GM20431 (cell line): ENCODE data around the gene SLC9B1.
"Not testable (repeated sequence)": the region's sequence is repeated elsewhere in the genome, so short reads cannot be mapped to it uniquely, and the experiment has no call there.

Experiments used
- in situ Hi-C: fragments of 300-500 bp; cut with MseI, MboI; formaldehyde crosslinking; loops from one replicate; pipeline ENCODE4 v1.15.0; 2020; ENCODE audit warnings: low sequenced_read_pairs; ENCODE audit not compliant: unreplicated experiment

The SLC9B1 gene

GRCh38 chr4:103012060-103012459 is 7.4 kb downstream of the SLC9B1 start:
- in situ Hi-C loops: loop anchor here (25.0 kb wide), 1 partner anchor 575 kb away; no protein-coding TSS in a partner anchor

GRCh38 chr4:103011378-103012025 is 8.0 kb downstream of the SLC9B1 start:
- in situ Hi-C loops: loop anchor here (25.0 kb wide), 1 partner anchor 574 kb away; no protein-coding TSS in a partner anchor

GRCh38 chr4:103010804-103011203 is 8.7 kb downstream of the SLC9B1 start:
- in situ Hi-C loops: loop anchor here (25.0 kb wide), 1 partner anchor 574 kb away; no protein-coding TSS in a partner anchor

DNA sequence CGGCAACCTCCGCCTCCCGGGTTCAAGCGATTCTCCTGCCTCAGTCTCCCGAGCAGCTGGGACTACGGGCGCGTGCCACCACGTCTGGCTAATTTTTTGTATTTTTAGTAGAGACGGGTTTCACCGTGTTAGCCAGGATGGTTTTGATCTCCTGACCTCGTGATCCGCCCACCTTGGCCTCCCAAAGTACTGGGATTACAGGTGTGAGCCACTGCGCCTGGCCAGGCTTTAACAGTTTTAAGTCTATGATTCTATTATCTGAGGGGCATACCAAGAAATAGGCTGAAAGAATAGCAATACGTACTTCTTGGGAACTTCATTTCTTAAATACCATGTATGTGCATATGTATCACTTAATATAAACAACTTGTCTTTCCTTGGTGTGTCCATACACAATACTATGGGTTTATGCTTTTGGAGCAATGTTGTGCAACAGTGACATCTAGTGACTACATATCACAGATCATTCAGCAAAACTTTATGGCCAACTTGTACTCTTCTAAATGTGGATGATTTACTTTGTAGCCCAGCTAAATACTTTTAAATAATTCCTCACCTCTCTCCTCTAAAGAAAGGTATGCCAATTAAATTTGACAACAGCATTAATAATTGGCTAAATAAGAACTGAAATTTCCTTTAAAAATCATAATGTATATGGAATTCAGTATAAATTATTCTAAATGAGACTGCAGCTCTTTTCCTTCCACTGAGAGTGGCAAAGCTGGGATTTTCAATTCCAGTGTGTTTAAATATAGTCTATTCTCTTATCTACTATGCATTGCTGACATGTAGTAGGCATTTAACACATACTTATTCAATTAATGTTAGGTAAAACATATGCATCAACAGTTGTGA is 10.4 kb downstream of the SLC9B1 start:
- in situ Hi-C loops: loop anchor here (10.0 to 25.0 kb wide), 2 partner anchors 384 to 572 kb away; no protein-coding TSS in a partner anchor

- in situ Hi-C loops: loop anchor here (10.0 to 25.0 kb wide), 2 partner anchors 378 to 565 kb away; no protein-coding TSS in a partner anchor
These were observed 17.0 kb downstream of the SLC9B1 start for GRCh38 chr4:103002551-103002950.

GRCh38 chr4:102994803-102995202 is 24.7 kb downstream of the SLC9B1 start:
- in situ Hi-C loops: no loop called here

DNA sequence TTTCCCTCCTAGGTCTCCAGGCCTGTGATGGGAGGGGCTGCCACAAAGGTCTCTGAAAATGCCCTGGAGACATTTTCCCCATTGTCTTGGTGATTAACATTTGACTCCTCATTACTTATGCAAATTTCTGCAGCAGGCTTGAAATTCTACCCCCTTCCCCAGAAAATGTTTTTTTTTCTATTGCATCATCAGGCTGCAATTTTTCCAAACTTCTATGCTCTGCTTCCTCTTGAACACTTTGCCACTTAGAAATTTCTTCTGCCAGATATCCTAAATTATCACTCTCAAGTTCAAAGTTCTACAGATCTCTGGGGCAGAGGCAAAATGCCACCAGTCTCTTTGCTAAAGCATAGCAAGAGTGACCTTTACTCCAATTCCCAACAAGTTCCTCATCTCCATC is 25.5 kb downstream of the SLC9B1 start:
- in situ Hi-C loops: not testable (repeated sequence)

- in situ Hi-C loops: no loop called here
These were observed 31.0 kb downstream of the SLC9B1 start for GRCh38 chr4:102988429-102989020.

GRCh38 chr4:102981005-102981404 is 38.5 kb downstream of the SLC9B1 start:
- in situ Hi-C loops: no loop called here

DNA sequence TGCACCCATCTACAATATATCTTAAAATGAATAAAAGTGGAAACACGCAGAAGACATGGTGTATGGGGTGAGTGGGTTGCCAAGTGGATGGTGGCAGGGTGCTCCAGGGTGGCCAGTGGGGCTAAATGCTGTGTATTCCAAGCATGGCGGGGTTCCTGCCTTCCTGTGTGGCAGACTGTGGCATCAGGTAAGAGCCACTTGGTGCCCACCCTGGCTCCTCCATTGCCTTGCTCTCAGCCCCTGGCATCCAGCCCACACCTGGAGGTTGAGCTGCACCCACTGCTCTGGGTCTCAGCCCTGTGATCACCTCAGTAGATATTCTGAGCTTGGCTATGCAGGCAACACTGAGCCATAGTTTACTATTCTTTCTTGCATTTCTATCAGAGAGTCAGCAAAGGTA is 57.7 kb downstream of the SLC9B1 start:
- in situ Hi-C loops: not testable (repeated sequence)

- in situ Hi-C loops: no loop called here
These were observed 60.0 kb downstream of the SLC9B1 start for GRCh38 chr4:102959496-102959895.

- in situ Hi-C loops: no loop called here
These were observed 74.4 kb downstream of the SLC9B1 start for GRCh38 chr4:102945066-102945465.

- in situ Hi-C loops: not testable (repeated sequence)
These were observed 81.4 kb downstream of the SLC9B1 start for GRCh38 chr4:102938063-102938462.

GRCh38 chr4:102935716-102936115 is 83.8 kb downstream of the SLC9B1 start:
- in situ Hi-C loops: no loop called here

DNA sequence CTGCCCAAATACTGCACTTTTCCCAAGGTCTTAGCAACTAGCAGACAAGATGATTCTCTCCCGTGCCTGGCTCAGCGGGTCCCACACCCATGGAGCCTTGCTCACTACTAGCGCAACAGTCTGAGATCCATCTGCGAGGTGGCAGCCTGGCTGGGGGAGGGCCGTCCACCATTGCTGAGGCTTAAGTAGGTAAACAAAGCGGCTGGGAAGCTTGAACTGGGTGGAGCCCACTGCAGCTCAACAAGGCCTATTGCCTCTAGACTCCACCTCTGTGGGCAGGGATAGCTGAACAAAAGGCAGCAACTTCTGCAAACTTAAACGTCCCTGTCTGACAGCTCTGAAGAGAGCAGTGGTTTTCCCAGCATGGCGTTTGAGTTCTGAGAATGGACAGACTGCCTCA is 99.8 kb downstream of the SLC9B1 start:
- in situ Hi-C loops: not testable (repeated sequence)

- in situ Hi-C loops: no loop called here
These were observed 100.6 kb downstream of the SLC9B1 start for GRCh38 chr4:102918859-102919258.

DNA sequence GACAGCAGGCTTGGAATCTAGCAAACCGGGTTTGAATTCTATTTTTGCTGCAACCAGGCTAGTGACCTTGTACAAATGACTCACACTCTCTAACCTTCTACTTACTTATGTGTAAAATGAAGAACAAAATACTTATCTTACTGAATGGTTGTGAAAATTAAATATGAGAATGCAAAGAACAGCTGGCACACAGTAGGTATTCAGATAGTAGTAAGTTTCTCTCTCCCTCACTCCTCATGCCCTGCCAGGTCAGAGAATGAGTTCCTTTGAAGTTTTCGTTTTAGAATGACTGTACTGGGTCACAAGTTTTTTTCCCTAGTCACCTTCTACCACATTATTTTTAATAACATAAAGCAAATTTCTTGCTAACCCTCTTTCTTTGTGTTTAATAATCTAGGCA is 117.7 kb downstream of the SLC9B1 start:
- in situ Hi-C loops: no loop called here

- in situ Hi-C loops: not testable (repeated sequence)
These were observed 121.9 kb downstream of the SLC9B1 start for GRCh38 chr4:102897610-102898009.

DNA sequence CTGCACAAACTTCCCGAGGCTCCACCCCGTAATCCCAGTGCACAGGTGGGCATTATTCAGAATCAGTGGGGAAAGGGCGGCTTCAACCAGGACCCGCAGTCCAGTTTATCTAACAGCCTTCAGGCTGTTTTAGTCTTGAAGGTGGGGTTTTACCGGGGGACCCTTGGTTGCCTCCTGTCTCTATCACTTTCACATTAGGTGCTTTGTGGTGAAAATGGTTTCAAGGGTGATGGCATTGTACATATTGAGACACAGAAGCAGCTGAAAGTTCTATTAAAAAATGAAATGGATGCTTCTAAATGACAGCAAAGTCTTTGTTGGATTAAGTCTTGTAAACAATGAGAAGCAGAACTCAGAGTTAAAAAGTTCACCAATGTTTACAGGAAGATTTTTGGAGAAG is 123.0 kb downstream of the SLC9B1 start:
- in situ Hi-C loops: not testable (repeated sequence)

- in situ Hi-C loops: not testable (repeated sequence)
These were observed 129.6 kb downstream of the SLC9B1 start for GRCh38 chr4:102889866-102890265.

GRCh38 chr4:102888570-102888969 is 130.9 kb downstream of the SLC9B1 start:
- in situ Hi-C loops: not testable (repeated sequence)
